Loucy (cell line): ENCODE data around the gene TANGO2.

Experiments used
- EZH2phosphoT487 ChIP-seq: fragments of 200-600 bp; IDR thresholded peaks from 2 replicates; pipeline ENCODE4 v1.6.1; 2018; ENCODE audit warnings: antibody characterized with exemption, mild to moderate bottlenecking, moderate library complexity, borderline replicate concordance
- TF ChIP-seq, protein P1 (sequence below): fragments of 200-600 bp; sonication (generic); conservative IDR thresholded peaks from 2 replicates; pipeline ENCODE4 v1.5.1; 2014; ENCODE audit warnings: mild to moderate bottlenecking, antibody characterized with exemption, low read length

DNA sequence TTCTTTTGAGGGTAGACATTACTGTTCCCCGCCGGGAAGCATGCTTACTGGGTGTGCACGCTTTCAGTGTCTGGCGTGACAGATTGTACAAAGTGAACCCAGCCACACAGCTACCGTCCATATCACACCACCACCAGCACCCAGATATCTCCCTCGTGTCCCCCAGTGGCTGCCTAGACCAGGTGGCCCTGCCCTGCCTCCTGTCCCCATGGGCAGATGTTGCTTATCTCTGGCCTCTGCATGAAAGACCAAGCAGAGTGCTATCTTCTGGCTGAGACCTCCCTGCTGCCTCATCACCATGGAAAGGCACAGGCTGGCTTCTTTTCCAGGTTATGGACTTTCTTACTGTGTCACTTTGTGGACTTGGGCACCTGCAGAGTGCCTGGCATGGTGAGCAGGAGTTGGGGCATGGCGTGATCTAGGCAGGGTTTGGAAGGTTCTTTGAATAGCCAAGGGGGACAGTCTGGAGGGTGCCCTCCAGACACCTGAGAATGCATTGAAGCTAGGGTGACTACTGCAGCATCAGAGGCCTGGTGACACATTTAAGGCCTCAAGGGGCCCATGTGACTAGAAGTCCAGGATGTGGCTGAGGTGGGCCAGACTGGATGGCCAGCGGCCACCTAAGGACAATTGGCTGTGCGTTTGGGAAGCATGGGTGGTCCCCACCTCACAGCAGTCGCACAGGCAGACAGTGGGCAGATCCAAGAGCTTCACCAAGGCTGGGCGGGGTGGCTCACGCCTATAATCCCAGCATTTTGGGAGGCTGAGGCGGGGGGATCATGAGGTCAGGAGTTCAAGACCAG is 4.7 kb downstream of the TANGO2 start:
- TF ChIP-seq, protein P1, sequence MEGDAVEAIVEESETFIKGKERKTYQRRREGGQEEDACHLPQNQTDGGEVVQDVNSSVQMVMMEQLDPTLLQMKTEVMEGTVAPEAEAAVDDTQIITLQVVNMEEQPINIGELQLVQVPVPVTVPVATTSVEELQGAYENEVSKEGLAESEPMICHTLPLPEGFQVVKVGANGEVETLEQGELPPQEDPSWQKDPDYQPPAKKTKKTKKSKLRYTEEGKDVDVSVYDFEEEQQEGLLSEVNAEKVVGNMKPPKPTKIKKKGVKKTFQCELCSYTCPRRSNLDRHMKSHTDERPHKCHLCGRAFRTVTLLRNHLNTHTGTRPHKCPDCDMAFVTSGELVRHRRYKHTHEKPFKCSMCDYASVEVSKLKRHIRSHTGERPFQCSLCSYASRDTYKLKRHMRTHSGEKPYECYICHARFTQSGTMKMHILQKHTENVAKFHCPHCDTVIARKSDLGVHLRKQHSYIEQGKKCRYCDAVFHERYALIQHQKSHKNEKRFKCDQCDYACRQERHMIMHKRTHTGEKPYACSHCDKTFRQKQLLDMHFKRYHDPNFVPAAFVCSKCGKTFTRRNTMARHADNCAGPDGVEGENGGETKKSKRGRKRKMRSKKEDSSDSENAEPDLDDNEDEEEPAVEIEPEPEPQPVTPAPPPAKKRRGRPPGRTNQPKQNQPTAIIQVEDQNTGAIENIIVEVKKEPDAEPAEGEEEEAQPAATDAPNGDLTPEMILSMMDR: no peak
- TF ChIP-seq EZH2phosphoT487: no peak
